SU-DHL-6 (cell line): ENCODE results near the gene CLEC16A.

Source experiments
- EZH2phosphoT487 ChIP-seq: fragments of 200-600 bp; sonication (generic), shearing (Covaris generic); conservative IDR thresholded peaks from 2 replicates; pipeline ENCODE4 v1.6.1; 2018; ENCODE audit warnings: mild to moderate bottlenecking, antibody characterized with exemption, low read length, moderate library complexity, mixed read lengths
- TF ChIP-seq, protein P1 (sequence below): fragments of 200-600 bp; sonication (generic); IDR thresholded peaks from one replicate; pipeline ENCODE4 v1.5.1; 2017; ENCODE audit warnings: antibody characterized with exemption, mild to moderate bottlenecking, low read length, moderate library complexity; ENCODE audit not compliant: insufficient read depth, poor library complexity, severe bottlenecking

GRCh38 chr16:10954903-10955302 is 10.5 kb downstream of the CLEC16A start:
- TF ChIP-seq, protein P1, sequence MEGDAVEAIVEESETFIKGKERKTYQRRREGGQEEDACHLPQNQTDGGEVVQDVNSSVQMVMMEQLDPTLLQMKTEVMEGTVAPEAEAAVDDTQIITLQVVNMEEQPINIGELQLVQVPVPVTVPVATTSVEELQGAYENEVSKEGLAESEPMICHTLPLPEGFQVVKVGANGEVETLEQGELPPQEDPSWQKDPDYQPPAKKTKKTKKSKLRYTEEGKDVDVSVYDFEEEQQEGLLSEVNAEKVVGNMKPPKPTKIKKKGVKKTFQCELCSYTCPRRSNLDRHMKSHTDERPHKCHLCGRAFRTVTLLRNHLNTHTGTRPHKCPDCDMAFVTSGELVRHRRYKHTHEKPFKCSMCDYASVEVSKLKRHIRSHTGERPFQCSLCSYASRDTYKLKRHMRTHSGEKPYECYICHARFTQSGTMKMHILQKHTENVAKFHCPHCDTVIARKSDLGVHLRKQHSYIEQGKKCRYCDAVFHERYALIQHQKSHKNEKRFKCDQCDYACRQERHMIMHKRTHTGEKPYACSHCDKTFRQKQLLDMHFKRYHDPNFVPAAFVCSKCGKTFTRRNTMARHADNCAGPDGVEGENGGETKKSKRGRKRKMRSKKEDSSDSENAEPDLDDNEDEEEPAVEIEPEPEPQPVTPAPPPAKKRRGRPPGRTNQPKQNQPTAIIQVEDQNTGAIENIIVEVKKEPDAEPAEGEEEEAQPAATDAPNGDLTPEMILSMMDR = no peak
- TF ChIP-seq EZH2phosphoT487 = no peak
